Stimulated activated CD8-positive, alpha-beta memory T cell treated with anti-CD3 and anti-CD28 coated beads, Interleukin-2, amount 100 ng/mL, for 1 hour (primary cell): ENCODE results near the gene CAST.

Experiments
- DNase-seq, 2 donors: peaks; one replicate each; pipeline ENCODE4 v3.0.0-alpha.2; 2020; ENCODE audit warnings: low read depth in 2 of 2

Gene CAST

DNA sequence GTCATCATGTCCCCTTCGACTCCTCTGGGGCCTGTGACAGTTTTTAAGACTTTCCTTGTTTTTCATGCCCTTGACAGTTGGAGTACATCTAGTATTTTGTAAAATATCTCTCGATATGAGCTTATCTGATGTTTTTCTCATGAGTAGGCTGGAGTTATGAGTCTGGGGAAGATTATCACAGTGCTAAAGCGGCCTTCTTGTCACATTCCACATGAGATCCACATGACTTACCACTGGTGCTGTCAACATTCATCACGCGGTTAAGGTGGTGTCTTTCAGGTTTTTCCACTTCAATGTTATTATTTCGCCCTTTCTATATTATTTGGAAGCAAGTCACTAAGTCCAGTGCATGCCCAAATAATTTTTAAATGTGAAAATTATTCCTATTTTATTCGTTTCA, 17.1 kb upstream of the CAST start:
- DNase-seq: no peak

DNA sequence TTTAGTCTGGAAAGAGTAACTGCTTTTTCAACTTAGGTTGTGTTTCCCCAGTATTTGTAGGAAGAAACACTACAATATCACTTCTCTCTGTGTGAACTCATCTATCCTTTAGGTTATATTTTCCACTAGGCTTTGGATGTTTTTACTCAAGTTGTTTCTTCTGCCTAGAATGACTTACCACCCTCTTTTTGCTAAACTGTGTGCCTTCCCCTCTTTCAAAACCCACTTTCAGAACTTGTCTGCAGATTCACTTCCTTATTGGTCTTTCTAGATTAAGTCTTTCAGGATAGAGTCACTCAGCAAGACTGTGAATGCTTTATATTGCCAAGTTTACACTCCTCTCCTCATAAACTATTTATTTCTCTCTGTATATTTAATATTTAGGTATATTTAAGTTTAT, 14.2 kb upstream of the CAST start:
- no peak for DNase-seq

DNA sequence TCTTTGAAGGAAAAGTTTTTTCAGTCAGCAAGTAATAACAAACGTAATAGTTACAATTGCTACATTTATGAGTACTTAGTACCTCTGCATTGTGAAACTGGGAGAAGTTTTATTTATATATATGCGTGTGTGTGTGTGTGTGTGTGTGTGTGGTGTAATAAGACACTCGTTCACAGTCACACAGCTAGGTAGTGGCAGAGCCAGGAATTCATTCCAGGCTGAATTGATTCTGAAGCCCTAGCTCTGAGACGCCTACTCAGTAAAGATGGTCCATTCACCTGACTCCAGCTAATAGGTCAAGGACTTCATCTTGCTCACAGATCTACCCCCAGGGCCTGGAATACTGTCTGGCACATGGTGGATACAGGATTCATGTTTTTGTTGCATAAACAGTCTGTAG, 13.6 kb upstream of the CAST start:
- DNase-seq: no peak

DNA sequence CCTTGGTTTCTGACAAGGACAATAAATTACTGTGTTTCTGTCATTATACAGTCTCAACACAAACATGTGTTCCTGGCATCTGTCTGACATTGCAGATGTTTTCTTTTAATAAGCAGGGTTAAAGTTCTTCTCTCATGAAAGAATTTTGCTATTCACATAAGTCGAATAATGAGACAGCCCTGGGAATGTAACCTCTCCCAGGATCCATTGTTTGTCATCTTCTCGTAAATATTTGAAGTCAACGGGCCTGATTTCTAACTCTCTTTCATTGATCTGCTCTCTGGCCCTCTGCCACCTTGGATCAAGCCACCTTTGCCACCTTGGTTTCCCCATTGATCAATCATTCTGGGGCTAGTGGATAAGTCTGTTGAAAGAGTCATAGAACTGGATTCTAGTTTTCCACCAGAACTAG, 12.9 kb upstream of the CAST start:
- no peak for DNase-seq

DNA sequence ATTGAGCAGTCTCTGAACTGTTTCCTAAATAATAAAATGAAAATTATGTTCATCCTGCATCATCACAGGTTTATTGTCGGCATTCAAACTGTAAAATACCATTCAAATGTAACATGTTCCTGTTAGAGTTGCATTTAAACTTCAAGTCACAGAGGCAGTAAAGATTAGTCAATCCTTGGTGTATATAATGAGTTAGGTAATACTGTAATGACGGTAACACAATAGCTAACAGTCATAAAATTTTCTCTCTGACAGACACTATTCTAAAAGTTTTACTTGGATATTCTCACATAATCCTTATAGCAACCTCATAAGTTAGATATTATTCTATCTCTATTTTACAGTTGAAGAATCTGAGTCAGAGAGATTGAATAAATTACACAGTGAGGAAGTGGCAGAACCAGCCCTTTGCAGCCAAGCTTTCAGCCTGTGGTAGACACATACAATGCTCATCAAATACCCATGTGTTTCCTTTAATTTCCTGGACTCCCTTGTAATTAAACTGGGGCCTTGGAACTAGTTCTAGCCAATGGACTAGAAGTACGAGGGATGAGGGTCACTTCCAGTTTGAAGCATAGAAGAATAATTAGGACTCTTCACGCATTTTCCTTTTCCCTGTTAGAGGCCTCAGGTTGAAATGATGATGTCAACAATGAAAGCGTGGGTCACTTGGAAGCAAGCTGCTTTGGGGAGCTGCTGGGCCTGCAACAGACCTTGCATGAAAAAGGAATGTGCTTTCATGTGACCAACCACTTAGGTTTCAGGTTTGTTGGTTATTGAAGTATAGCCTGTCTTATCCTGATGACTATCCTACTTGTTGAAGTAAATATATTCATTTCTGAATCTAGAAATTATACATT, 12.3 kb upstream of the CAST start:
- no peak for DNase-seq

DNA sequence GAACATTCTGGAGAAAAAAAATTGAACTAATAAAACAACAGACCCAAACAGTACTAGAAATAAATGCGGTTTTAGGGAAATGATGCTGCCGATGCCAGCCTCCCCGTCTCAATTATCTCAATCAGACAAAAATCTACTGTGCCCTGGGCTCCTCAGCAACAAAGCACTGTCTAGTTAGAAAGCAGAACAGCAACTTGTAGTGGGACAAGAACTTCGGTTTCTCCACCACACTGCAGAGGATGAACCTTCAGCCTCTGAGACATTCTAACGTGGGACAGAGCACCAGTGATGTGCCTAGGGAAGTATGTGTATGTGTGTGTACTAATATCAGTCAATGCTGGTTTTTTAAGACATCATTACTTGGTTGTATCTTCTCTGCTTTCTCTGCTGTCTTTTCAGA, 11.1 kb upstream of the CAST start:
- DNase-seq: no peak

DNA sequence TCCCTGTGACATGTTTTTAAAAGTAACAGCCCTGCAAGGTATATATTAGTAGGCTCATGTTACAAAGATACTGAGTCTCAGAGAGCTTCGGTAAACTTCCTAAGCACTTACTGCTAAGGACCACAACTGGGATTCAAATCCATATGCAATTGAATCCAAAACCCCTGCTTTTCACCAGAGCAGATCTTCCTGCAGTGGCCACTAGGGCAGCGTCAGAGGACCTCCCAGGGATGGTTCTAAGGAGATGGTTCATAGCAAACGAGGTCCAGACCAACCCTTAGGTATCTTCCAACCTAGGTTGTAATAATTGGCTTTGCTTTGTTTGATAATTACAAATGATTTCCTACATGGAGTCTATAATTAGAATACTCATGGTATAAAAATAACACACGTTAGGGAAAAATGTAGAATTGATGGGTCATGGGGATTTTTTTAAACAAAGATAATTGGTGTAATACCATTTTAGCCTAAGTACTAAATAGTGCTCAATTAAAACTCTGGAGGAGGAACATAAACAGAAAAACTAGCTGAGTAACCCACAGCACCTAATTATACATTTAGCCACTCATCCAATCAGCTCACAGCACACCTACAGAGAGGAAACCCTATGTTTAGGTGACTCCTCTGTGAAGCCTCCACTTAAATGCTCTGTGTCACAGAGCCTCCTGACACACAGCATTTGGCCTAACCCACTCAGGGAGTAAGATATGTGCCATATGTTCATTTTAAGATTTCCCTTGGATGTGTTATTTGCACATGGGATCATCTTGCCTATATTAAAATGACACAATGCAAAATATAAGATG, 10.0 kb upstream of the CAST start:
- DNase-seq: no peak

DNA sequence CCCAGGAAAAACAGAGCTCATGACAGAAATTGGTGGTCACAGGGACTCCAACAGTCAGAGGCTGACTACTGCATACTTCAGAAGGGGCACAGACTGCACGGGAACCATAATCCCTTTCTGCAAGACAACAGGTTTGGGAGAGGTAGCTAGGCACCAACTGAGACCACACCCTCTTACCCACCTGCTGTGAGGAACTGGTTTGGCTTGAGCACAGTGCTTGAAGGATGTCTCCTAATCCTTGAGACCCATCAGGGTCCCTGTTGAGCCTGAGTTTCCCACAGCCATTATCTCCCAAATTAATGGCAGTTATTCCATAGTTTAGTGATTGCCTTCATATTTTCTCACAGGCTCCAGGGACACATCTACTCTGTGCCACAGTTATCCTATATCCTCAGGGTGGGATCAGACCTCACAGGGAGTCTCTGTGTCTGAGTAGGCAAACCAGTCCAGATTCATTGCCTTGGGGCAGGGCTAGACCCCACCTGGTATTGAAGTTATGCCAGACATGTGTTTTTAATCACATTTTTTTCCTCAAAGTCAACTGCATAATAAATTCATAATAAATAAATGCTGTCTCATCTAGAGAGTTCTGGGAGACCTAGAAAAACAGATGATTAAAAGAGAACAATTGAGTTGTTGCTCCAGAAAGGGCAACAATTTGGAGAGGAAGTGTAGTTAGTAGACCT, 9.3 kb upstream of the CAST start:
- DNase-seq: no peak

DNA sequence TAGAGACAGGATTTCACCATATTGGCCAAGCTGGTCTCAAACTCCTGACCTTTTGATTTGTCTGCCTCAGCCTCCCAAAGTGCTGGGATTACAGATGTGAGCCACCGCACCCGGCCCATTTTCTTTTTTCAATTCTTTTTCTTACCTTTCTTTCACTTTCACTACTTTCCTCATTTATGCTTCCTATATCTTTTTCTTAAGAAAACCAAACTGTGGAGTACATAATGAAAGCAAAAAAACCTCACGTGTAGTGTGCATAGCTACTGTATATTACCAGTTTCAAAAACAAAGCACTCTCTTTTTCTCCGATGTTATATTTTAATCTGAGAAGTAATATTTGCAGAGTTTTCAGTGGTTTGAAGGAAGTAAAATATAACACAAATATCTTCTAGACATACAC, 8.0 kb upstream of the CAST start:
- no peak for DNase-seq

DNA sequence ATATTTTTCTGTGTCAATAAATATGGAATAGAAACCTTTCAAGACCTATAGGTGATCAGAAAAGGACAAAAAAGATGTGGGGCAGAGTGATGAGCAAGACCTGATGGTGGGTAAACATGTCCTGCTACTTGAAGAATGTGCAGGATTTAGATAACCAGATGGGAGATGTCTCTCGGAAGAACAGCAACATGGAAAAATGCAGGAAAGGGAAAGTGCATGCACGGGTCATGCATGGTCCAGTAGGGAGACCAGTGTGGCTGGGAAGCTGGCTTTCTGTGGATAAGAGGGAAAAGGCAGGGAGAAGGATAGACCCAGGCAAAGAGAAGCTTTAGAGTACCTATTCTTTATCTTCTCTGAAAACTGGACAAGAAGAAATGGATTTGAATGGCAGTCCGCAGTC, 7.1 kb upstream of the CAST start:
- DNase-seq: no peak

DNA sequence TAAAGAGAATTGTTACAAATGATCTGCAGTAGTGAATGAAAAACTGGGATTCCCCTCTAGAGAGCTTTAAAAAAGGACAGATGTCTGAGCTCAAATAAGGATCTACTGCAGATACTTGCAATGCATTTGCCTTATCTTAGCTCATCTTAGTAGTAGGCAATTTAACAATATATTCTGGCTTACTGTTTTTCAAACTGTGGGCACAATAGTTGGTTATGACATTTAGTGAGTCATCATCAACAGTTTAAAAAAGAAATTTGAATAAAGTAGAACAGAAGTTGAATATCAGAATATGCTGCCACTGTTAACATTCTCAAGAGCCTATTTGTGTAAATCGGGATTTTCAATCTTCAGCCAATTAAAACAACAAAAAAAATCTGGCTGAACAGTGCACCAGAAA, 6.7 kb upstream of the CAST start:
- no peak for DNase-seq

DNA sequence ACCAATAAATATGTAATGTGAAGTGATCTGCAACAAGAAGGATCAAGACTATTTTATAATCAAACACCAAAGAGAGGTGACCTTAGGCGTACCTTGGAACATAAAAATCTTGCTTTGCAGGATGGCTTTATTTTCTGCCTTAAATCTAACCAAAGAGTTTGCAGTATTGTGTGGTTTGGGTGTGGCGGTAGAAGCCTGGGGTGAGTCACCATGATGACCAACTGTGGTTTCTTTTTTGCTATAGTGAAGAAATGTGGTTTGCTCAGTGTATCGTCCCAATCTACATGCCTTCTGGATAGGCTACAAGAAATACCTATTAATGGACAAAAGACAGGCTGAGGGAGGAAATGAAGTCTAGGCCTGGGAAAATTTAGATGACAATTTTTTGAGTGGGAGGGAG, 5.1 kb upstream of the CAST start:
- DNase-seq: peak; percentile 27 to 39

DNA sequence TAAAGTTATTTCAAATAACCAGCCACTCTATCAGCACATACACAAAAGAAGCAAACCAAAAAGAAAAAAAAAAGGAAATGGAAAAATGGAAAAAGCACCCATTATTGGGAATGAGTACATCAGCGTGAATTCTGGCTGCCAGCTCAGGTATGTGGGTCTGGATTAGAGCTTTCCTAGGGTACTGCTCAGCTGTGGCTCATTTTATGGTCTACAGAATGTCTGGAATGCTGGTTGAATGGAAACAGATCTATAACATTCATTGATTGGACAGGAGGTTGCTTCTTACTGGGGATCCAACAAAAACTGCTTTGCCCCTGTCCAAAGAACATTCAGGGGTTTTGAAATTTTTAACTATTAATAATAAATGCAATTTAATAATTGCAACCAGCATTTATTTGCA, 3.9 kb upstream of the CAST start:
- no peak for DNase-seq

DNA sequence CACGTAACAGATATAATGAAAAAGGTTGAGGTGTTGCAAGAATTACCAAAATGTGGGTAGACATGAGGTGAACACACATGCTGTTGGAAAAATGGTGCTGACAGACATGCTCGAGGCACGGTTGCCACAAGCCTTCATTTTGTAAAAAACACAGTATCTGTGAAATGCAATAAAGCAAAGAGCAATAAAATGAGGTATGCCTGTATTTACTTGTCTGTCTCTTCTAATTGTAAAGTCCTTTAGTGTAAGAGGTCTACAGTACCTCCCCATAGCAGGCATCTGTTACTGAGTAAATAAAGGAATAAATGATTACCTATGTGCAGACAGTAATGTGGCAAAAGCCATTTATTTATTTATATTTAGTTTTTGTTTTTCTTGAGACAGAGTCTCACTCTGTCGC, 3.0 kb upstream of the CAST start:
- no peak for DNase-seq

DNA sequence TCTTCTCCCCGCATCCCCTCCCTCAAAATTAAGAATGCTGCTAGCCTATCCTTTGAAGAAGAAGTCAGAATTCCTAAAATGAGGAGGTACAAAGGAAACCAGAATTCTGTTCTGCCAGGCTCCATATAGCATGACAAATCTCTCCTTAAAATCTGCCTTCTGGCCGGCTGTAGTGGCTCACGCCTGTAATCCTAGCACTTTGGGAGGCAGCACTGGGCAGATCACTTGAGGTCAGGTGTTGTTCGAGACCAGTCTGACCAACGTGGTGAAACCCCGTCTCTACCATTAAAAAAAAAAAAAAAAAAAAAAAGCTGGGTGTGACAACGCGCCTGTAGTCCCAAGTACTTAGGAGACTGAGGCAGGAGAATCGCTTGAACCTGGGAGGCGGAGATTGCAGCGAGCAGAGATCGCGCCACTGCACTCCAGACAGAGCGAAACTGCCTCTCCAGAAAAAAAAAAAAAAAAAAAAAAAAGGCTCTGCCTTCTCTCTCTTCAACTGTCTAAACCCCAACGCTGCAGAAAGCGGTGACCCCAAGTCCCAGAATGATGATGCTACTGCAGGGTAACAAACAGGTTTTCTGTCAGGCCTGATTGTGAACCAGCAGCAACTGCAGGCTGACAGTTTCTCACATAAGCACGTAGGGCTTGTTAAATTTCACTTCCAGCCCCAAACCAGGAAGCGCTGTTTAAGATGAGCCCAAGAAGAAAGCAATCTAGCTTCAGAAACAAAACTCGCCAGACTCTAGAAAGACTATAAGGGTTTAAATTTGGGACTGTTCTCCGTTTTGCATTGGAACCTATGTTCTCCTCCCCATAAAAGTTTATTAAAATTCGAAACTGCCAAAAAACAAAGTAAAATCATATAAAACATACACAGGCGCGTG, 963 bp upstream of the CAST start:
- DNase-seq: peak in 1 of 2 donors; percentile 4

DNA sequence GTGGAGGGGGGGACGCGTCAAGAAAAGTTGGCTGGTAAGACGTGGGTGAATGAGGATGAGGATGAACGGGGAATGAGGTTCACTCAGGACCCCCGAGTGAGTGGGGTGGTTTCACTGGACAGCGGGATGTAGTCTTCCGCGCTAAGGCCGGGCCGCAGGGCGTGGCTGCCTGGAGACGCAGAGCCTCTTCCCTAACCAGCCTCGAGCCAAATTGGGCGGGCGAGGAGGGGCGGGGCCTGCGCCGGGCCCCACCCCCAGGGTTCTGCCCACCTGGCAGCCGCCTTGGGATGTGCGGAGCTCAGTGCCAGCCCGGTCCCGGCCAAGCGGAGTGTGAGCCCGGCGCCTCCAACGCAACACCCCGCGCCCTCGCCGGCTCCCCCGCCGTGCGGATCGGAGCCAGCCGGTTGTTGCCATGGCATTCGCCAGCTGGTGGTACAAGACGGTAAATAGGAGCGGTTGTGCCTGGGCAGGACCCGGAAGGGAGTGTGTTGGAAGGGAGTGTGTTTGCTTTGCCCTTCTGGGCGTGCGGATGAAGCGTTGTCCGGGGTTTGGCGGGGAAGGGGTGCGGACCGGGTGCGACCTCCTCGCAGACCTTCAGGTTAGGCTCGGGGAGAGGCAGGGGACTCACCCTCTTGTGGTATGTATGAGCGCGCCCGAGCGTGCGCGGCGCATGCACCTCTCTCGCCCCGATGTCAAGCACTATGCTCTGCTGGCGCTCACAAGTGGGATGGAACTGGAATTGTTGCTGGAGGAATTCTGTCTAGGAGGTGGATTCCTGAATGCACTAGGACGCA, 746 bp downstream of the CAST start:
- peak; percentile 68 to 71 for DNase-seq

DNA sequence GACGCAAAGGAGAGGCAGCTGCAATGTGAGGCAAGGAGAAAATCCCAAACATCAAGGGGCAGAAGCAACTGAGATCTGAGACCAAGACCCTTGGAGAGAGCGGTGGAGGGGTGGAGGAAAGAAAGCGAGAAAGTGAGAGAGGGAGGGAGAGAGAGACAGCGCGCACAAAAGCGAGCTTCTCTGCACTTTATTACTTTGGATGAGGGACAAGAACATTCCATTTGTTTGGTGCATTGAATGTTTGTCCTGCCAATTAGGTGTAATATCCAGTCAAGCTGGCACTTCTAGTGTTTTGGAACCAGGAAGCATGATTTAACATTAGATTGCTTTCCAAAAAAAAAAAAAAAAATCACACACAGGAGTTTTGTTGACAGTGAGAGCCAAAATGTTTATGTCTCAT, 1.4 kb downstream of the CAST start:
- DNase-seq: no peak

DNA sequence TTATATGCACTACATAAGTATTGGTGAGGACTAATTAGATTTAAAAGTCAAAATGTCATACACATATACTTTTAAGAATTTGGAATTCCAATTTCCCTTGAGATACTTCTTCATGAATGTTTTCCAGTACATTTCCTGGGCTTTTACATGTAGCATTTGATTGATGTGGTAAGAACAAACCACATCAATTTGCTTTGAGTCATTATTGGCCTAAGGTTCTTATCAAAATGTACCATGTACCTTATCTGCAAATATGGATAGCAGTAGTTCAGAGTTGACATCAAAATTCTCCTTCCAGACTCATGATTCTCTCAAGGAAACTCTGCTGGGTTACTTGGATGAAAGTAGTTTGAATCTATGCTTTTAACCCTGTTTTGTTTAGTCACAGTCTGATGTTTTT, 2.5 kb downstream of the CAST start:
- DNase-seq: no peak

DNA sequence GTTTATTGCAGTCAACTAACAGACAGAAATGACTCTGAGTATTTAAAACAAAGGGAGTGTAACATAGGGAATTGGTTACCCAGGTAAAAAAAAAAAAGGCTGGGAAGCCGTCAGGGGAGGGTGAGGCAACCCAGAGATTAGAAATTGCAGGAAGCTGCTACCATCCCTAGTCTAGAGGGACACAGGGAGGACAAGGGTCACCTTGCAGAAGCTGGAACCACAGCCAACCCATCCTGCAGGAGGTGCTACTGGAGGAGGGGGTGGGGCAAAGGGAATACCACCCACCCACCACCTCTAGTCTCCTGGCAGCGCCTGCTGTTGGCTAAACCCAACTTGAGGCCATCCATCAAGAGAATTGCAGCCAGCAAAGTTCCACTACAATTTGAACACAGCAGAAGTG, 6.5 kb downstream of the CAST start:
- DNase-seq: no peak

DNA sequence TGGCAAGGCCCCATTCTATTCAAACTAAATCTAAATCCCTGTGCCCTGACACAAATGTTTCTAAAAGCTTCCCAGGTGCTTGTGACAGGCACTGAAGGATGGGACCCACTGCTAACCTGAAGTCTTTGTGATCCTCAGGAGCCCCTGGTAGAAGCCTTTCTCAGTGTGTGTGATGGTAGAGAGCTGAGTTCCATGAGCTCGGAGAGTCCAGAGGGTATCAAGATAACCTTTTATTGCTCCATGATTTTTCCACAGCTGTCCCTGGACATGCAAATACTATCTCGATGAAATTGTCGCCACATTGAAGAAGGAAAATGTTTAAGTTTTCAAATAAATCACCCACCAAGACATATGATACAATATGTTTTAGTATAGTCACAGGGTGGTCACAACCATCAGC, 7.7 kb downstream of the CAST start:
- DNase-seq: no peak

DNA sequence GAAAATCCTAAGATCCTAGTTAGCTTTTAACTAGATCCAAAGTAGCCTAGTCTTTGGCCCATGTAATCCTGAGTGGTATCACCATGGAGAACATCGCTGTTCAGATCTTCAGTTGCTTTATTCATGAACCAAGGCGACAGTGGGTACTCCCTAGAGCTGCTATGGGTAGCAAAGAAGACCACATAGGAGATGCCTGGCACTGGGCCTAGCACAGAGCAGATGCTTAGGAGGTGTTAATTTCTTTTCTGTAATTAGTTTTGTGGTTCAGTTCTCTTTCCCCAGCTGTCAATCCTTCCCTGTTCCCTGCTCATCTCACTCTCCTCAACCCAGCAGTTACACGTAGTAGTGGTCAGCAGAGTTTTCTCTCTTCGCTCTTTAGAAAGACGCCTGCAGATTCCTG, 9.3 kb downstream of the CAST start:
- no peak for DNase-seq
